Brain microvascular endothelial cell (primary cell): Measurements from ENCODE around the gene ELOVL3.

Experiments
- DNase-seq: peaks from one replicate; pipeline ENCODE4 v3.0.0-alpha.2; 2020
- H3K27ac ChIP-seq: fragments of 250-450 bp; sonication (Bioruptor Pico); 2 replicates; pipeline ENCODE4 v1.5.1; 2020; ENCODE audit warnings: mild to moderate bottlenecking, moderate library complexity
- H3K27me3 ChIP-seq: fragments of 250-450 bp; sonication (Bioruptor Pico); replicated peaks from 2 replicates; pipeline ENCODE4 v1.5.1; 2020; ENCODE audit warnings: mild to moderate bottlenecking
- H3K36me3 ChIP-seq: fragments of 250-450 bp; sonication (Bioruptor Pico); replicated peaks from 2 replicates; pipeline ENCODE4 v1.5.1; 2020; ENCODE audit warnings: mild to moderate bottlenecking
- H3K4me3 ChIP-seq: 2 replicates; pipeline ENCODE4 v1.5.1; 2011; ENCODE audit warnings: low read depth, mild to moderate bottlenecking, control low read depth, low read length, moderate library complexity
- in situ Hi-C: cut with HindIII; loops from 2 replicates; pipeline ENCODE4 v1.10.0; 2017; ENCODE audit warnings: low sequenced_read_pairs, low pct_ligation_motif_present
- TF ChIP-seq, protein P1 (sequence below): IDR thresholded peaks from 2 replicates; pipeline ENCODE4 v1.5.1; 2011; ENCODE audit warnings: low read depth, mild to moderate bottlenecking, moderate library complexity, low read length, control low read depth, inconsistent platforms; ENCODE audit errors: missing control alignments

ELOVL3 gene

GRCh38 chr10:102262744-102263370 is 36.8 kb downstream of the ELOVL3 start:
- TF ChIP-seq, protein P1, sequence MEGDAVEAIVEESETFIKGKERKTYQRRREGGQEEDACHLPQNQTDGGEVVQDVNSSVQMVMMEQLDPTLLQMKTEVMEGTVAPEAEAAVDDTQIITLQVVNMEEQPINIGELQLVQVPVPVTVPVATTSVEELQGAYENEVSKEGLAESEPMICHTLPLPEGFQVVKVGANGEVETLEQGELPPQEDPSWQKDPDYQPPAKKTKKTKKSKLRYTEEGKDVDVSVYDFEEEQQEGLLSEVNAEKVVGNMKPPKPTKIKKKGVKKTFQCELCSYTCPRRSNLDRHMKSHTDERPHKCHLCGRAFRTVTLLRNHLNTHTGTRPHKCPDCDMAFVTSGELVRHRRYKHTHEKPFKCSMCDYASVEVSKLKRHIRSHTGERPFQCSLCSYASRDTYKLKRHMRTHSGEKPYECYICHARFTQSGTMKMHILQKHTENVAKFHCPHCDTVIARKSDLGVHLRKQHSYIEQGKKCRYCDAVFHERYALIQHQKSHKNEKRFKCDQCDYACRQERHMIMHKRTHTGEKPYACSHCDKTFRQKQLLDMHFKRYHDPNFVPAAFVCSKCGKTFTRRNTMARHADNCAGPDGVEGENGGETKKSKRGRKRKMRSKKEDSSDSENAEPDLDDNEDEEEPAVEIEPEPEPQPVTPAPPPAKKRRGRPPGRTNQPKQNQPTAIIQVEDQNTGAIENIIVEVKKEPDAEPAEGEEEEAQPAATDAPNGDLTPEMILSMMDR = no peak
- in situ Hi-C loops = no loop called here
- Histone ChIP-seq H3K27ac (no peak overlapping the region), H3K4me3 (no peak overlapping the region), H3K27me3 (no peaks in the 10 kb centered on the region), H3K36me3 (peaks cover 25% of the 10 kb centered on the region)
- no peak for DNase-seq

GRCh38 chr10:102264371-102264770 is 38.3 kb downstream of the ELOVL3 start:
- no peak for DNase-seq
- in situ Hi-C loops = no loop called here
- no peak overlapping the region for H3K4me3 ChIP-seq
- no peaks in the 10 kb centered on the region for H3K27me3 ChIP-seq
- H3K36me3 ChIP-seq = peaks cover 25% of the 10 kb centered on the region
- TF ChIP-seq, protein P1 = no peak
- no peak overlapping the region for H3K27ac ChIP-seq

DNA sequence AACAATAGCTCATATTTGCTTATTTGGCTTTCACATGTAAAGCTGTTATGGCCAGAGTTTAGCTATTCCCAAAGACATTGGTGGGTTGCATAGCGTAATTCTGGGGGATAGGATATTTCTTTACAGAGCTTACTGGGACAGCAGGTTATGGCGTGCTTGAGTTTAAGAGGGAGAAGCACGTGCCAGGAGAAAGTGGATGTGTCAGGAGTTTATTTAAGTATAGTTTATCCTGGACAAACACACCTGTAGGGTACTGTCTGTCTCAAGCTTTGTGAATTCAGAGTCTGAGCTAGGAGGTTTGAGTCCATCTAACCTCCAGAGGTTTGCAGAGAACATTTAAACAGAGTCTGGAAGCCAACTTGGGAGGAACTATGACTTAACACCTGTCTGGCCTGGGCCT is 40.6 kb downstream of the ELOVL3 start:
- in situ Hi-C loops = no loop called here
- H3K27ac ChIP-seq = no peak overlapping the region
- no peak overlapping the region for H3K4me3 ChIP-seq
- TF ChIP-seq, protein P1 = no peak
- peaks cover 16% of the 10 kb centered on the region for H3K36me3 ChIP-seq
- no peak for DNase-seq
- H3K27me3 ChIP-seq = no peaks in the 10 kb centered on the region

DNA sequence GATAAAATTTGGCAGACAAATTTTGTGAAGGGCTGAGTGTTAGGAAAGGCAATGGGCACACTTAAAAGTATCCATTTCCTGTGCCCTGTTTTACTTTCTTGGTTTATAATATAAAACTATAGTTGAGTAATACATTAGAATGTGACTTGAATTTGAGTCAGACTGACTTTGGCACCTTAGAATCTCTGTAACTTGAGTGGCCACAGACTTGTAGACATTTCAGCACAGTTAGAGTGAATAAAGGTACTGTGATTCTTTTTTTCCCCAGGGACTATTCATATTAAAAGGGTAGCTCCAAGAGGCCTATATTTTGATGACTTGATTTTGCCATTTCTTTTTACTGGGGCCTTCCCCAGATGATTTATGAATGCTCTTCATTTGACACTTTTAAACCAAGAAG is 41.6 kb downstream of the ELOVL3 start:
- Histone ChIP-seq H3K27me3 (no peaks in the 10 kb centered on the region), H3K27ac (peak overlapping the region; percentile 31), H3K4me3 (no peak overlapping the region), H3K36me3 (peaks cover 12% of the 10 kb centered on the region)
- in situ Hi-C loops = no loop called here
- TF ChIP-seq, protein P1 = no peak
- peak; percentile 43 for DNase-seq

GRCh38 chr10:102268375-102268888 is 42.3 kb downstream of the ELOVL3 start:
- peak overlapping the region; percentile 31 for H3K27ac ChIP-seq
- peaks cover 9% of the 10 kb centered on the region for H3K36me3 ChIP-seq
- H3K4me3 ChIP-seq = no peak overlapping the region
- in situ Hi-C loops = no loop called here
- no peaks in the 10 kb centered on the region for H3K27me3 ChIP-seq
- no peak for DNase-seq
- TF ChIP-seq, protein P1 = no peak

DNA sequence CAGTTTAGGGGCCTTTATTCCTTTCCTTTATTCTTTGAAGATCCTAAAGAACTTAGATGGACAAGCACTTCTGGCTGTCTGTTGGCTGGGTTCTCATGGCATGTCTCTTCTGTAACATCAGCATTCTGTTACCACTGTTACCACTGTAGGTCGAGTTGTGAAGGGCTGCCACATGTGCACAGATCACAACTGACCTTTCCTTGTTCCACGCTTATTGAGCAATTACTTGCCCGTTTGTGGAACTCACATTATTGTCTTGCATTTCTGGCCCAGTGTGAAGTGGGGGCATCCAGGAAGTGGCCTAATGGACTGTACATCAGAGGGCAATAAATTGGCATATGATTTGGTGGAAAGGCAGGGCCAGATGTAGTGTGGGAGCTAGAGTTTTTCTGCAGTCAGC is 42.9 kb downstream of the ELOVL3 start:
- no peak overlapping the region for H3K27ac ChIP-seq
- H3K27me3 ChIP-seq = no peaks in the 10 kb centered on the region
- TF ChIP-seq, protein P1 = no peak
- DNase-seq = no peak
- H3K4me3 ChIP-seq = no peak overlapping the region
- in situ Hi-C loops = no loop called here
- peaks cover 3% of the 10 kb centered on the region for H3K36me3 ChIP-seq
